NCI-H187 (cell line): ENCODE results near the gene KIRREL2.
"Not testable (repeated sequence)": the region's sequence is repeated elsewhere in the genome, so short reads cannot be mapped to it uniquely, and the experiment has no call there.

Experiments used
- DNase-seq, 2 experiments: peaks; one replicate each; lab custom pipeline; 2025; lab: John Stamatoyannopoulos, UW

The KIRREL2 gene

DNA sequence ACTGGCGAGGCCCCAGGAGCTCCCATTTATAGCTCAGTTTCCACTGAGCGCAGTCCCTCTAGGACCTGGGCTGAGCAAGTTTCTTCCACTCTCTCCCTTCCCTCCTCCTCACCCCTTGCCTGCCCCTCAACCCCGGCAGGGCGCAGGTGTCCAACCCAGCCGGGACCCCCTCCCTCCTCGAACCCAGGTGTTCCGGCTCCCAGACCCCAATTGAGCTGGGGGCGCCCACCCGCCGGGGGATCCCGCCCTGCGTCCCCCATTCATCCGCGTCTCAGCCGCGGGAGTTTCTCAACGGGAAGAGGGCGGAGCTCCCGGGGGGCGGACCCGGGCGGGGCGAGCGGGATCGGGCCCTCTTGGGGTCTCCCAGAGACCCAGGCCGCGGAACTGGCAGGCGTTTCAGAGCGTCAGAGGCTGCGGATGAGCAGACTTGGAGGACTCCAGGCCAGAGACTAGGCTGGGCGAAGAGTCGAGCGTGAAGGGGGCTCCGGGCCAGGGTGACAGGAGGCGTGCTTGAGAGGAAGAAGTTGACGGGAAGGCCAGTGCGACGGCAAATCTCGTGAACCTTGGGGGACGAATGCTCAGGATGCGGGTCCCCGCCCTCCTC lies at the start of gene KIRREL2:
KIRREL2 (plus strand) TSS at position 366 of the 604 bp plus-strand sequence; CDS start at position 575, 209 bp downstream.
- DNase-seq, result no peak

DNA sequence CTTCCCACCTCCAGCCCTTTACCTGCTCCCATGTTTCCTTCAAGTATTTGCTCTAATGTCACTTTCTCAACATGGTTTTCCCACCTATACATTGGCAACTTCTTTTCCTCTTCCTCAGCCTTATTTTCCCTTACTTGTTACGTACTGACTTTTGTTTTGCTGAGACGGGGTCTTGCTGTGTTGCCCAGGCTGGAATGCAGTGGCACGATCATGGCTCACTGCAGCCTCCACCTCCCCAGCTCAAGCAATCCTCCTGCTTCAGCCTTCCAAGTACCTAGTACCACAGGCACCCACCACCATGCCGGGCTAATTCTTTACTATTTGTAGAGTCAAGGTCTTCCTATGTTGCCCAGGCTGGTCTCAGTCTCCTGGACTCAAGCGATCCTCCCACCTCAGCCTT lies 49.1 kb upstream of the KIRREL2 start:
- no peak for DNase-seq

DNA sequence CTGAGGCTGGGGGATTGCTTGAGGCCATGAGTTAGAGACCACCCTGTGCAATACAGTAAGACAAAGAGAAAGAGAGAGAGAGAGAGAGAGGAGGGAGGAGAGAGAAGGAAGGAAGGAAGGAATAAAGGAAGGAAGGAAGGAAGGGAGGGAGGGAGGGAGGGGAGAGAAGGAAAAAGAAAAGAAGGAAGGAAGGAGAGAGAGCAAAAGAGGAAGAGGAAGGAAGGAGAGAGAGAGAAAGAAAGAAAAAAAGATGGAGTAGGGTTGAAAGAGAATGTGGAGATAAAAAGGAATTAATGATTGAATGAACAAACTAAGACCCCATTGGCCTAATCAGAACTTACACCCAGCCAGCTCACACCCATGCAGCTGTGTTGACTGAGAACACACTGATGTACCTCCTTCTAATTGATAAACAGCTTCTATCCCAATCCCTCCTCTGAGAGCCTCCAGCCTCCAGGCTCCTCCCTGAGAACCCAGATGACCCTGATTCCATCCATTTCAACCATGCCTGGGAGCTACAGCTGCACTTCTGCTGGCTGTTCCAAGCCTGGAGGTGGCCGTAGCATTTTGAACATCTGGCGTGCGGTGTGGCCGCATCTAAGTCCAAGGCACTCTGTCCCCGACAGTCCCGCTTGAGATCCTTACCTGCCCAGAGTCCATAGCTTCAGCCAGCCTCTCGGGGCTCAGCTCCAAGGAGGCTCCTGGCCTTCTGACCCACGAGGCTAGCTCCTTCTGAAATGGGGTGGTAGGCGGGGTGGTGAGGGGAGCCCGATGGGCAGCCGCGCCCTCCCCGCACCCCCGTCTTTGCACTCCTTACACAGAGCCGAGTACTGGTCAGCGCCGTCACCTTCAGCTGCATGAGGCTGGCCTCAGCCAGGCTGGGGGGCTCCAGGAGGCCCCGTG lies 45.1 kb upstream of the KIRREL2 start:
- DNase-seq, result no peak

DNA sequence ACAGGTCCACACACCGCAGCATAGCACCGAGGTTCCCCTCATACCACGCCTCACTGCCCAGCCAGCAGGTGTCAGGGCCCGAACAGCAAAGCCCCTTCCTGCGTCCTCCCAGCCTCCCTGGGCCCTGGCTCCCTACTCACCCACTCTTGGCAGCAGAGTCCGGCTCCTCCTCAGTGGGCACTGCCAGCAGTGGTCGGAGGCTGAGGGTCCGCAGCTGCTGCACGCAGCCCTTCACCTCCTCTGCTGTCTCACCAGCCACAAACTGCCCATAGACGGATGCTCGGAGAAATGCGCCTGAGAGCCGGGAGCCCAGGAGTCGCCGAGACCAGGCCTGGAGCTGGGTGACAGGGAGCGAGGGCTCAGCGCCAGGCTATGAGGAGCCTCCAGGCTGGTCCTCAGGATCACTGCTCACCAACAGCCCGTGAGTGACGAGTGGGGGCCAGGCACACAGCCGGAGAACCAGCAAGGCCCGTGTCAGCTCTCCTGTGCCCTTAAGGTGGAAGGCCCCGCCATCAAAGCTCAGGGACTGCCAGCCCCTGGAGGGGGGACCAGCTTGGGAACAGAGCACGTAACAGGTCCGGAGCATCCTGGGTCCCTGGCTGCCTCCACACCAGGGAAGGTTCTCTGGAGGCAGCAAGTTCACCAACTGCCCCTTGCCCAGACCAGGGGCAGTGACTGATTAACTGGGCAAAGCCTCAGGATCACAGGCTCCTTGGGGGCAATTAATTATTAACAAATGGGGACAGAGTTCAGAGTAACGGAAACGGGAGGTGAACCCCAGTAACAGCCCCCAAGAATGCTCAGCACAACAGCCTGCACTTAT lies 44.3 kb upstream of the KIRREL2 start, which contains the start of gene PRODH2:
PRODH2 (minus strand) TSS at position 626 of the 823 bp plus-strand sequence; CDS start at position 586, 40 bp downstream.
- no peak for DNase-seq

DNA sequence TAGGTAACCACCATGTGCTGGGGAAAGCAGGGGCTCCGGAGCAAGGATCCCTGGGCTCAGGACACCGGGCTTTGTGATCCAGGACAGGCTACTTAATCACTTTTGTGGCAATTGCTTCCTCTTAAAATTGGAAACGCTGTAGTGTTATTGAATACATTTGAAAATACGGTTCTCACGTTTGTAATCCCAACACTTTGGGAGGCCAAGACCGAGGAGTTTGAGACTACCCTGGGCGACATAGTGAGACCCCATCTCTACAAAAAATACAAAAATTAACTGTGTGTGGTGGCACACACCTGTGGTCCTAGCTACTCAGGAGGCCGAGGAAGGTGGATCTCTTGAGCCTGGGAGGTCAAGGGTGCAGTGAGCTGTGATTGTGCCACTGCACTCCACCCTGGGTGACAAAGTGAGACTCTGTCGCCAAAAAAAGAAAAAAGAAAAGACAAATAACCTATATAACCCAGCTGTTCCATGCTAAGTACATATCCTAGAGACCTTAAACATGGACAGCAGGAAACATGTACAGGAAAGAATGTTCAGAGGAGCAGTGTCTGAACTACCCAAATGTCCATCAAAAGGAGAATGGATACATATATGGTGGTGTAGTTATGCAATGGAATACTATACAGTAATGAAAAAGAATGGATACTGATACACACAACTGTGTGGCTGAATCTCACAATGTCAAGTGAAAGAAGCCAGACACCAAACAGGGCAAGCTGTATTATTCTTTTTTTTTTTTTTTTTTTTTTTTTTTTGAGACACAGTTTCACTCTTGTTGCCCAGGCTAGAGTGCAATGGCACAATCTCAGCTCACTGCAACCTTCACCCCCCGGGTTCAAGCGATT lies 43.4 kb upstream of the KIRREL2 start:
- DNase-seq, result no peak

DNA sequence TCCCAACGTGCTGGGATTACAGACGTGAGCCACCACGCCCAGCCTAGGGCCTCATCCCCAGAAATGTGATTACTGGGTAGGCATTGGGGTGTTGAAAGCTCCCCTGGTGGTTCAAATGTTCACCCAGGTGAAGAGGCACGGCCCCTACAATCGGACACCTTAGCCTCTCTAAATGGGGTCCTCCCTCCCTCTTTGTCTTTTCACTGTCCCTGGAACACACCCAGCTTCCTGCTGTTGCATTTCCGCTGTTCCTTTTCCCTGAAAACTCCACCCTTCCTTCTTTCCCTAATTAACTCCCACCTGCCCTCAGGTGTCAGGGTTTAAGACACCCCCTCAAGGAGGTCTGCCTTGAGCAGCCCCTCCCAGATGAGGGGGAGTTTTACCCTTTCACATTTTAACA lies 40.4 kb upstream of the KIRREL2 start:
- no peak for DNase-seq

DNA sequence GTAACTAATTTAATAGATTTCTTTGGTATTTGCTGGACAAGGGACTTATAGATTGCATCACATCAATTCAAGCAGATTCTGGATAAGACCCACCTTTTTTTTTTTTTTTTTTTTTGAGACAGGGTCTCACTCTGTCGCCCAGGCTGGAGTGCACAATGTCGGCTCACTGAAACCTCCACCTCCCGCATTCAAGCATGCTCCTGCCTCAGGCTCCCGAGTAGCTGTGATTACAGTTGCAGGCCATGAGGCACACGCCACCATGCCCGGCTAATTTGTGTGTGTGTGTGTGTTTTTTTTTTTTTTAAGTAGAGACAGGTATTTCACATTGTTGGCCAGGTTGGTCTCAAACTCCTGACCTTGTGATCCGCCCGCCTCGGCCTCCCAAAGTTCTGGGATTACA lies 39.9 kb upstream of the KIRREL2 start:
- no peak for DNase-seq

DNA sequence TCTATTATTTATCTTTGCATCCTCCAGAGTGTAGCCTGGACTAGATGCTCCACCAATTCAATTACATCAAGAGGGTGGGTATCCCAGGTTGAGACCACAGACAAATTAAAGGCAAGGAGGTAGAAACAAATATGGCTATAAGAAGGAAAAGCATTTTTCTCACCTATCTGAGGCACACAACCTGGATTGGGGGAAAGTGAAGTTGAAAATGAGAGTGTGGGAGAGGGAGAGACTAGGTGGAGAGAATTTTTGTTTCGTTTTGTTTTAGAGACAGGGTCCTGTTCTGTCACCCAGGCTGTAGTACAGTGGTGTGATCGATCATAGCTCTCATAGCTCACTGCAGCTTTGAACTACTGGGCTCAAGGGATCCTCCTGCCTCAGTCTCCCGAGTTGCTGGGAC lies 38.3 kb upstream of the KIRREL2 start:
- no peak for DNase-seq

DNA sequence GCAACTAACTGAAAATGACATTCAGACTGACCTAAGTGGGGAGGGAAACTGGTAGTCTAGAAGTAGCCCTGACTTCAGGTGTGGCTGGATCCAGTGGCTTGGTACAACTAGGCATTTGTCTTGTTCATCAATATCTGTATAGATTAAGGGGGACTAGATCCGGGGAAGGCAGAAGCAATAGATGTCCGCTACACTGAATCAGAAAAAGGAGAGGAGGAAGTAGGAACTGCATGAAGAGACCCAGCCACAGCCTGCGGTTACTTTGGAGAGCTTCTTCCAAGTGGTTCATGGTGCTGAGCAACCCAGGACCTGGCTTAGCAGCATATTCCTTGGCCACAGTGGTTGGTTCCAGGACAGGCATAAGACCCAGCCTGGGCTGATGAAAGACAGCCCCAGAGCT lies 34.1 kb upstream of the KIRREL2 start:
- no peak for DNase-seq

DNA sequence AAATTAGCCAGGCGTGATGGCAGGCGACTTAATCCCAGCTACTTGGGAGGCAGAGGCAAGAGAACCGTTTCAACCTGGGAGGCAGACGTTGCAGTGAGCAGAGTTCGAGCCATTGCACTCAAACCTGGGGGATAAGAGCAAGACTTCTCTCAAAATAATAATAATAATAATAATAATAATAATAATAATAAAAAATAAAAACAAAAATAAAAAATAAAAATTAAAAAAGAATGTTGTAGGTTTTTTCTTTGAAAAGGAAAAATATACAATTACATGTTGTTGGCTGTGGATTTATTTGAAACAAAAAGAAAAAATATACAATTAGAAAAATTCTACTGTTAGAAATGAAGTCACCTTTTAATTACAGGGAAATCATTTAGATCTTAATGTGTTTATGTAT lies 32.6 kb upstream of the KIRREL2 start:
- no peak for DNase-seq

DNA sequence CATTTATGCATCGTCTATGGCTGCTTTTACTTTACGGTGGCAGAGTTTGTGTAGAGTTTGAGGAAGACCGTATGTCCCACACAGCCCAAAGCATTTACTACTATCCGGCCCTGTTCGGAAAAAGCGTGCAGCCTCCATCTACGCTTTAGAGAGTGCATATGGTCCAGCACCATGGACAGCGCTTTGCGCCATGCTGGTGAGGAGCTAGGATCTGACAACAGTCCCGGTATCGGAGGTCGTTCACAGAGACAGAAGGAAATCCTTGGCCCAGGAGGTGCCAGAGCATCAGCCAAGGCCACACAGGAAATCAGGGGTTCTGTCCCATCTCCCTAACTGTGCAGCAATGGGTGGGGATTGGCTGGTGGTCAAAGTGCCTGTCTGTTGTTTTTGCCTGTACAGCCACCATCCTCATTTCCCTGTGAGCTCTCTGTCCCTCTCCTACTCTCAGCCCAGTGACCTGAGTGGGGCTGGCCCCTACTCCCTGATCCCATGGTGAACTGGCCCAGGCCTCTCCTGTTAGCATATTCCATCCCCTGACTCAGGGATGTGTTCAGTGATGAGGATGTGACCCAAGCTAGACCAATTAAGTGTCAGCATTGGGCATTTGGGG lies 27.9 kb upstream of the KIRREL2 start:
- no peak for DNase-seq

DNA sequence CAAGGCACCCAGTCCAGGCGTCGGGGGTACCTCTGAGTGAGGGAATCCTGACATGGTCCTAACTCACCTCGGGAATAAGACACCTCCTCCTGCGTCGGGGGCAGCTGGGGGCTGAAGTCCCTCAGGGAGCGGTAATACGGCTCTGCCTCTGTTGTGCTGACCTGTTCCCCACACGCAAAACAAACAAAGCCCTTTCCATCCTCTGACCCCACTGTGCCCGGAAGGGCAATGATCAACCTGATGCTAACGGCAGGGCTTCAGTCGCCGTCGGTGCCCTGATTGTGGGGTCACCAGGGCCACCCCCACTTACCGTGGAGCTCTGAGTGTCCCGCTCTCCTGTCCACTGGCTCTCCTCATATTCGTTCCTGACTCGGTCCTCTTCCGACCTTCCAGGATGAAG lies 25.7 kb upstream of the KIRREL2 start:
- DNase-seq, result no peak

DNA sequence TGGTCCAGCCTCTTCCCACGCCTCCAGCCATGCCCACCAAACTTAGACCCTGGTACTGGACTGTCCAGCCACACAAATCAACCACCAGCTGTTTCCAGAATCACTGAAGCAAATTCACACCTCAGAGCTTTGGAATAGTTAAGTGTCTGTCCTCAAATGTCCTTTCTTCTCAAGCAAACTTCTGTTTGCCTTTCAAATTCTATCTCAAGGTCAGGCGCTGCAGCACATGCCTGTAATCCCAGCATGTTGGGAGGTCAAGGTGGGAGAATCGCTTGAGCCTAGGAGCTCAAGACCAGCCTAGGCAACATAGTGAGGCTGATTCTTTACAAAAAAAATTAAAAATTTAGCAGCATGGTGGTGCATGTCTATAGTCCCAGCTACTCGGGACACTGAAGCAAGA lies 24.7 kb upstream of the KIRREL2 start:
- DNase-seq, result no peak

DNA sequence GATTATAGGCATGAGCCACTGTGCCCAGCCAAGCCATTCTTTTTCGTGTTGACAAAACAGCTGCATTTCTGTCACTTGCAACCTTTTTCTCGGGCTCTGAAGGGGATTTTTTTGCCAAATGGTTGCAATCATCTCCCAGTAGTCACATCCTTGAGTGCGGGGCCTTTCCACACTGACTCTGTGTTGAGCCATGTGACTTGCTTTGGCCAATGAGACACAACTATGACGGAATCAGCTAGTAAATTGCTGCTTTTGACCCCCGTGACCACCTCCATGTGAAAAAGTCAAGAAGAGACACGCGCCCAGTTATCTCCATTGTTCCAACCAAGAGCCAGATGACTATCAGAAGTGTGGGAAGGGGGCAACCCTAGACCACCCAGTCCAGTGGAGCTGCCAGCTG lies 22.7 kb upstream of the KIRREL2 start:
- no peak for DNase-seq

DNA sequence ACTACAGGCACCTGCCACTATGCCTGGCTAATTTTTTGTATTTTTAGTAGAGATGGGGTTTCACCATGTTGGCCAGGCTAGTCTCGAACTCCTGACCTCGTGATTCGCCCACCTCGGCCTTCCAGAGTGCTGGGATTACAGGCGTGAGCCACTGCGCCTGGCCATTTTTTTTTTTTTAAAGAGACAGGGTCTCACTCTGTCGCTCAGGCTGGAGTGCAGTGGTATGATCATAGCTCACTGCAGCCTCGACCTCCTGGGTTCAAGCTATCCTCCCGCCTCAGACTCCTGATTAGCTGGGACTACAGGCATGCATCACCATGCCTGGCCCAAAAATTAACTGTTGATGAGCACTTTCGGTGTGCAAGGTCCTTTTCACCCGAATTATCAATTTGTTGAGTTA lies 20.6 kb upstream of the KIRREL2 start:
- DNase-seq, result not testable (repeated sequence)

DNA sequence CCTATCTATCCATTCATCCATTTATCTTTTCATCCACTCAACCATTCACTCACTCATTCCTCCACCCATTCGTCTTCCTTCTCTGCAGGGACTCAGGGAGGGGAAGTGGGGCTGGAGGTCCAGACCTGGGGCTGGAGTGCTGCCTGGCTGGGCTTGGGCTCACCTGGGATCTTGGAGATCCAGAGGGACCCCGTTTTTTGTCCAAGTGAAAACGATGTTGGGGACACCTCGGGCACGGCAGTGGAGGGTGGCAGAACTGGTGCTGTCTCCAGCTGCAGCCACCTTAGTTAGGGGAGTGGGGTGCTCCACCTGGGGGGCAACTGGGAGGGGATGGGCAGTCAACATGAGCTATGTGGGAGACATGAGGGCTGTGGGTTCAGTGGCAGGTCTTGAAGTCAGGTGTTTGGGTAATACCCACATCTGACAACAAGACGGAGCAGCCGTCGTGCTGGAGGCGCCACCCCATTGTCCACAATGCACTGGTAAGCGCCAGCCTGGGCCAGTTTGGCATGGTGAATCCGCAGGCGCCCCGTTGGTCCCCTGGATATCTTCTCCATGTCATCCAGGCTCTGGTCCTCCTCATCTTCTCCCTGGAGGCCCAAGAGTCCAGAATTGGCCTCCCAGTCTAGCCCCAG lies 14.6 kb upstream of the KIRREL2 start:
- no peak for DNase-seq

DNA sequence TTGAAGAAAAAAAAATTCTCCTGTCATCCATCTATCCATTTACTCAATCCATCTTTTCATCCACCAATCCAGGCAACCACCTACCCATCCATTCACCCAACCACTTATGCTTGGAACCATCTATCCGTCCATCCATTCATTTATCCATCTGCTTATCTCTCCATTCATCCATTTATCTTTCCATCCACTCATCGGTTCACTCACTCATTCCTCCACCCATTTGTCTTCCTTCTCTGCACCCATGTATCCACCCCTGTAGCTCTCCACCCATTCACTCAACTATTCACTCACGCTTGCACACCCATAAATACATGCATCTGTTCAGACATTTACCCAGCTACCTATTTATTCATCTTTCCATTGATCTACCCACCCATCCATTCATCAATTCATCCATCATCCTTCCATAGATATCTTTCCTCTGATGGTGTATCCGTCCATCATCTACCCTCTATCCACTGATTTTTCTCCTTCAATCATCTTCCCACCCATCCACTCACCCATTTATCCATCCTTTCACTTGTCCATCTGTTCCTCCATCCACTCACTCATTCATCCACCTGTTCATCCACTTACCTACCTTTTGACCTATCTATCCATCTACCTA lies 13.9 kb upstream of the KIRREL2 start:
- no peak for DNase-seq

DNA sequence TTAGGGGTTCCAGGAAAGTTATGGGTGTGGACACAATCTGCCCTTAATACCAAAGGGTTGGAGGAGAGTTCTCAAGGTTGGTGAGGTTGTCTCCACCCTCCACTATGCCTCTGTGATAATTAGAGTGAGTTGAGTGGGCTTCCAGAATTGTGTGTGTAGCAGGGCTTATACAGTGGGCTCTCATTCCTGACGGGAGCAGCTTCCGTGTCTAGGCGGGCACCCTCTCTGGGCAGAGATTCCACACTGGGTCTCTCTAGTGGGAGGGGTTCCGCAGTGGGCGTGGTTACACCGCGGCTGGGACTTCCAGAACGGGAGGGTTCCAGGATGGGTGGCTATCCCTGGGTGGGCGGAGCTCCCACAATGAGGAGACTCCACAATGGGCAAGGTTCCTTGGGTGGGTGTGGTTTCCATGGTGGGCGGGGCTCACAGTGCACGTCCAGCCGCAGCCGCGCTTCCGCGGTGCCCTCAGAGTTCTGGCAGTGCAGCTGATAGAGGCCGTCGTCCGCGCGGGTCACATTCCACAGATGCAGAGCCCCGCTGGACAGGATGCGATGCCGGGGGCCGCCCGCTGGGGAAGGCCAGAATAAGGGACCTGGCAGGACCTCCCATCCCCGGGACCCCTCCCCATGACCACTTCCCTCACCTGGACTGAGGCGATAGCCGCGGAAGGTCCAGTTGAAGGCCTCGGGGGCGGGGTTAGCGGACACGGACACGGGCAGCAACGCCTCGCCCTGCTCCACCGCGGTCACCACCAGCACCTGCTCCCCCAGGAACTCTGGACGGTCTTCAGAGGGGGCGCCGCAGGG lies 12.8 kb upstream of the KIRREL2 start:
- no peak for DNase-seq

DNA sequence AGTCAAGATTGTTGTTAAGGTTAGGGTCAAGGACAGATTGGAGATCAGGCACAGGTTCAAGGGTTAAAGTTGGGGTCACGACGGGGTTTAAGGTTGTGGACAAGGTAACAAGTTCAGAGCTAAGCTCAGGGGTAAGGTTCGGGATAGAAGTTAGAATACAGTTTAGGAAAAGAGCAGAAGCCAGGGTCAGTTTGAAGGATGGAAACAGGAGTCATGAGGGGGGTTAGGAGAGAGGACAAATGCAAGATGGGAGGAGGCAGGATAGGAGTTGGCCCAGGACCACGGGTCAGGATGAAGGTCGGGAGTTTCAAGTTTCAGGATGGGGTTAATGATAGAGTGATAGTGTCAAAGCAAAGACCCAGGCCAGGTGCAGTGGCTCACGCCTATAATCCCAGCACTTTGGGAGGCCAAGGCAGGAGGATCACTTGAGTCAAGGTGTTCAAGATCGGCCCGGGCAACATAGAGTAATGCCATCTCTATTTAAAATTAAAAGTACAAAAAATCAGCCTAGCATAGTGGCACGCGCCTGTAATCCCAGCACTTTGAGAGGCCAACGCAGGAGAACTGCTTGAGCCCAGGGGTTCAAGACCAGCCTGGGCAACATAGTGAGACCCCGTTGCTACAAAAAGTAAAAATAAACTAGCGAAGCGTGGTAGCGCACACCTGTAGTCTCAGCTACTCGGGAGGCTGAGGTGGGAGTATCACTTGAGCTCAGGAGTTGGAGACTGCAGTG lies 12.1 kb upstream of the KIRREL2 start:
- DNase-seq, result no peak
